ENCODE data around the gene BUD13. TPM values are rescaled to one million over a fixed set of nuclear protein-coding genes. Genes with fewer than 3 reads are reported as not detected.

Gene BUD13
- total and polyA plus RNA-seq, 9 of the 15 experiments (the other 6 are each of a cell fraction or from before 2014, with no cell fraction given), result 9.5 to 34.1 (median 27.1) TPM

DNA sequence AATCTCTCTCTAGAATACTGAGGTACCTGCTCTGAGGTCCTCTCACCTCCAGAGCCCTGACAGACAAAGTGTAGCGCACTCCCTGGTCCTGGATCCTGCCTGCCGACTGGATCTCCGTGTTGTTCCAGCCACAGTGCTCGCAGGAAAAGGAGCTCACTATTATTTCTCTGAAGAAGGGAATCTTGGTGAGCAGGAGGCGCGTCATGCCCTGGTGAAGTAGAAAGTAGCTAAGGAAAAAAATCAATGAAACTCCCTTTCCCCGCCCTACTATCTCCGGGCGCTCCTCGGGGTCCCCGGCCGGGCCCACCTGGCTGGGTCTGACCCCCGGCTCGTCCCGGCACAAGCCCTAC is 14.6 kb upstream of the BUD13 start:
- ChIA-PET CTCF (ENCODE audit: low intra/inter-chr PET ratio) (no interaction called here), POLR2A (interaction anchor here (0.6 to 2.8 kb wide), 7 partner anchors 10 to 441 kb away, joined by 3 to 15 read pairs (median 3); no protein-coding TSS in a partner anchor)
- Histone ChIP-seq H3K36me3 (ENCODE audit: control insufficient read depth, insufficient read depth, low read length) (peaks cover 45% of the 10 kb centered on the region), H3K27me3 (ENCODE audit: control insufficient read depth in 2 of 2, insufficient read depth in 2 of 2, low read length in 2 of 2) (no peaks in the 10 kb centered on the region), H2AFZ (ENCODE audit: low read depth, low read length) (peak overlapping the region; percentile 99), H3K4me3 (peak overlapping the region; percentile 98), H3K4me1 (replicated peaks in 1 of 2; ENCODE audit: control insufficient read depth in 2 of 2, insufficient read depth in 2 of 2, low read length in 2 of 2) (peaks cover 22 to 29% of the 10 kb centered on the region in 2 experiments; a peak in 4 of 5 replicates), H3K9me3 (replicated peaks; ENCODE audit: control insufficient read depth, insufficient read depth, low read depth, low read length) (no peaks in the 10 kb centered on the region), H3K9ac (ENCODE audit: insufficient read depth in 1 of 2, low read depth in 2 of 2, low read length in 2 of 2) (peak overlapping the region; percentile 88 to 94), H3K9me1 (ENCODE audit: control insufficient read depth, insufficient read depth, low read length) (no peaks in the 10 kb centered on the region), H4K20me1 (replicated peaks; ENCODE audit: control insufficient read depth, insufficient read depth, low read length) (no peaks in the 10 kb centered on the region), H3K4me2 (ENCODE audit: insufficient read depth, low read length) (peak overlapping the region; percentile 92), H3K79me2 (ENCODE audit: control insufficient read depth, insufficient read depth, low read length) (peaks cover 24% of the 10 kb centered on the region), H3K27ac (ENCODE audit: extremely low read depth, low read depth, low read length) (peak overlapping the region; percentile 60; the same call in 2 of the 3 replicates)
- WGBS (ENCODE audit: insufficient coverage, low coverage, missing lambda C conversion rate), result under 1% methylated on average over 15 of the region's 15 CpGs
- DNase-seq (ENCODE audit: extremely low read depth in 1 of 4, low spot score in 3 of 4) (no peak), ATAC-seq (peak; percentile 7; the same call in 1 of the 3 replicates), FAIRE-seq (no peak)
- TF ChIP-seq CEBPB (tag; IDR thresholded peaks at IDR 0.05) (no peak), ZNF12 (CRISPR knock-in tag; IDR thresholded peaks at IDR 0.05) (no peak), TCF7L2 (IDR thresholded peaks at IDR 0.05; ENCODE audit: low read depth, low read length) (no peak), ZC3H8 (IDR thresholded peaks at IDR 0.05) (no peak), SMAD4 (CRISPR knock-in tag; conservative IDR thresholded peaks at IDR 0.05) (no peak), ELF2 (CRISPR knock-in tag; IDR thresholded peaks at IDR 0.05) (no peak), HNRNPH1 (optimal IDR thresholded peaks at IDR 0.05; ENCODE audit: low read depth, low read length) (no peak), BDP1 (IDR thresholded peaks at IDR 0.05; ENCODE audit: insufficient read depth, insufficient read length) (no peak)
- TF ChIP-seq, protein P1, sequence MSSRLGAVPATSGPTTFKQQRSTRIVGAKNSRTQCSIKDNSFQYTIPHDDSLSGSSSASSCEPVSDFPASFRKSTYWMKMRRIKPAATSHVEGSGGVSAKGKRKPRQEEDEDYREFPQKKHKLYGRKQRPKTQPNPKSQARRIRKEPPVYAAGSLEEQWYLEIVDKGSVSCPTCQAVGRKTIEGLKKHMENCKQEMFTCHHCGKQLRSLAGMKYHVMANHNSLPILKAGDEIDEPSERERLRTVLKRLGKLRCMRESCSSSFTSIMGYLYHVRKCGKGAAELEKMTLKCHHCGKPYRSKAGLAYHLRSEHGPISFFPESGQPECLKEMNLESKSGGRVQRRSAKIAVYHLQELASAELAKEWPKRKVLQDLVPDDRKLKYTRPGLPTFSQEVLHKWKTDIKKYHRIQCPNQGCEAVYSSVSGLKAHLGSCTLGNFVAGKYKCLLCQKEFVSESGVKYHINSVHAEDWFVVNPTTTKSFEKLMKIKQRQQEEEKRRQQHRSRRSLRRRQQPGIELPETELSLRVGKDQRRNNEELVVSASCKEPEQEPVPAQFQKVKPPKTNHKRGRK (tag; IDR thresholded peaks at IDR 0.05), result no peak
- no TSS peak for BruUV-seq (replicated peaks)
- intact Hi-C loops (cut with micrococcal nuclease), result no loop called here
- in situ Hi-C loops (cut with MboI), result loop anchor here (5.0 kb wide), 1 partner anchor 315 kb away; no protein-coding TSS in a partner anchor
